ENCODE measurements around the gene RPL29. TPM values are rescaled to one million over a fixed set of nuclear protein-coding genes. Genes with fewer than 3 reads are reported as not detected.

The RPL29 gene
- total RNA-seq, 1 donor from 2014 or later, result 1,690 TPM

- Mint-ChIP-seq H3K27ac (peak overlapping the region; percentile 98), H3K4me3 (peak overlapping the region; percentile 94), H3K9me3 (no peaks in the 10 kb centered on the region), H3K4me1 (ENCODE audit: unreplicated experiment) (peaks cover 13% of the 10 kb centered on the region), H3K27me3 (no peaks in the 10 kb centered on the region), H3K36me3 (no peaks in the 10 kb centered on the region)
- DNase-seq (ENCODE audit: extremely low spot score, unreplicated experiment), result no peak
- TF ChIP-seq, protein P1, sequence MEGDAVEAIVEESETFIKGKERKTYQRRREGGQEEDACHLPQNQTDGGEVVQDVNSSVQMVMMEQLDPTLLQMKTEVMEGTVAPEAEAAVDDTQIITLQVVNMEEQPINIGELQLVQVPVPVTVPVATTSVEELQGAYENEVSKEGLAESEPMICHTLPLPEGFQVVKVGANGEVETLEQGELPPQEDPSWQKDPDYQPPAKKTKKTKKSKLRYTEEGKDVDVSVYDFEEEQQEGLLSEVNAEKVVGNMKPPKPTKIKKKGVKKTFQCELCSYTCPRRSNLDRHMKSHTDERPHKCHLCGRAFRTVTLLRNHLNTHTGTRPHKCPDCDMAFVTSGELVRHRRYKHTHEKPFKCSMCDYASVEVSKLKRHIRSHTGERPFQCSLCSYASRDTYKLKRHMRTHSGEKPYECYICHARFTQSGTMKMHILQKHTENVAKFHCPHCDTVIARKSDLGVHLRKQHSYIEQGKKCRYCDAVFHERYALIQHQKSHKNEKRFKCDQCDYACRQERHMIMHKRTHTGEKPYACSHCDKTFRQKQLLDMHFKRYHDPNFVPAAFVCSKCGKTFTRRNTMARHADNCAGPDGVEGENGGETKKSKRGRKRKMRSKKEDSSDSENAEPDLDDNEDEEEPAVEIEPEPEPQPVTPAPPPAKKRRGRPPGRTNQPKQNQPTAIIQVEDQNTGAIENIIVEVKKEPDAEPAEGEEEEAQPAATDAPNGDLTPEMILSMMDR (conservative IDR thresholded peaks at IDR 0.05), result no peak
Measured at GRCh38 chr3:51983578-51984268, 12.0 kb downstream of the RPL29 start.

- DNase-seq (ENCODE audit: extremely low spot score, unreplicated experiment), result peak; percentile 87
- TF ChIP-seq, protein P1 (conservative IDR thresholded peaks at IDR 0.05), result peak; percentile 48
- Mint-ChIP-seq H3K27me3 (no peaks in the 10 kb centered on the region), H3K4me1 (ENCODE audit: unreplicated experiment) (peaks cover 13% of the 10 kb centered on the region), H3K36me3 (no peaks in the 10 kb centered on the region), H3K4me3 (peak within 1 kb of the TSS; percentile 94), H3K9me3 (no peaks in the 10 kb centered on the region), H3K27ac (peak within 1 kb of the TSS; percentile 98)
Measured at GRCh38 chr3:51982838-51983577, 12.7 kb downstream of the RPL29 start, which contains the start of gene ACY1. Gene ACY1, plus strand, starts transcription at chr3:51983535. Its CDS starts 530 bp downstream, at chr3:51984065.

- H3K4me3 Mint-ChIP-seq, result peak overlapping the region; percentile 94
- no peaks in the 10 kb centered on the region for H3K9me3 Mint-ChIP-seq
- no peak for DNase-seq (ENCODE audit: extremely low spot score, unreplicated experiment)
- H3K4me1 Mint-ChIP-seq (ENCODE audit: unreplicated experiment), result peaks cover 13% of the 10 kb centered on the region
- peak overlapping the region; percentile 98 for H3K27ac Mint-ChIP-seq
- H3K36me3 Mint-ChIP-seq, result no peaks in the 10 kb centered on the region
- TF ChIP-seq, protein P1 (conservative IDR thresholded peaks at IDR 0.05), result peak; percentile 75
- no peaks in the 10 kb centered on the region for H3K27me3 Mint-ChIP-seq
Measured at GRCh38 chr3:51982352-51982837, 13.3 kb downstream of the RPL29 start.

DNA sequence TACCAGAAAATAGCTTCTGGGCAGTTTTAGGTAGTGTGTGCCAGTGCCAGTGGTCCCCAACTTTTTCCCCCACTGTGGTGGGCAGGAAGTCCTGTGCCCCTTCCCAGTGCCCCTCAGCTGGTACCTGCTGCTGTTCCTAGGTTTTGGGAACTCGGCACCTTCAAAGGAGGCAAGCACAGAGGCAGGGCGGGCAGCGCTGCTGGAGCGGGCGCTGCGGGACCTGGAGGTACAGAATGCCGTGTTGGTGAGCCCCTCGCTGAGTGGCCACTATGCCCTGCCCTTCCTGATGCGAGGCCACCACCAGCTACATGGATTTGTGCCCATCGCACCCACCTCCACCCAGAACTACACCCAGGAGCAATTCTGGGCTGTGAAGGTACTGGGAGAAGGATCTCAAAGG is 15.4 kb downstream of the RPL29 start:
- Mint-ChIP-seq H3K27ac (no peak overlapping the region), H3K4me3 (no peak overlapping the region), H3K36me3 (no peaks in the 10 kb centered on the region), H3K9me3 (no peaks in the 10 kb centered on the region), H3K4me1 (ENCODE audit: unreplicated experiment) (peaks cover 18% of the 10 kb centered on the region), H3K27me3 (no peaks in the 10 kb centered on the region)
- DNase-seq (ENCODE audit: extremely low spot score, unreplicated experiment), result no peak
- TF ChIP-seq, protein P1 (conservative IDR thresholded peaks at IDR 0.05), result no peak

- Mint-ChIP-seq H3K36me3 (no peaks in the 10 kb centered on the region), H3K27me3 (no peaks in the 10 kb centered on the region), H3K27ac (no peak overlapping the region), H3K4me1 (ENCODE audit: unreplicated experiment) (peaks cover 21% of the 10 kb centered on the region), H3K4me3 (no peak overlapping the region), H3K9me3 (no peaks in the 10 kb centered on the region)
- no peak for DNase-seq (ENCODE audit: extremely low spot score, unreplicated experiment)
- TF ChIP-seq, protein P1 (conservative IDR thresholded peaks at IDR 0.05), result no peak
Measured at GRCh38 chr3:51978143-51978502, 17.6 kb downstream of the RPL29 start.

Data from type B pancreatic cell (in vitro differentiated cells).